ENCODE results near the gene DHX16.

The DHX16 gene

DNA sequence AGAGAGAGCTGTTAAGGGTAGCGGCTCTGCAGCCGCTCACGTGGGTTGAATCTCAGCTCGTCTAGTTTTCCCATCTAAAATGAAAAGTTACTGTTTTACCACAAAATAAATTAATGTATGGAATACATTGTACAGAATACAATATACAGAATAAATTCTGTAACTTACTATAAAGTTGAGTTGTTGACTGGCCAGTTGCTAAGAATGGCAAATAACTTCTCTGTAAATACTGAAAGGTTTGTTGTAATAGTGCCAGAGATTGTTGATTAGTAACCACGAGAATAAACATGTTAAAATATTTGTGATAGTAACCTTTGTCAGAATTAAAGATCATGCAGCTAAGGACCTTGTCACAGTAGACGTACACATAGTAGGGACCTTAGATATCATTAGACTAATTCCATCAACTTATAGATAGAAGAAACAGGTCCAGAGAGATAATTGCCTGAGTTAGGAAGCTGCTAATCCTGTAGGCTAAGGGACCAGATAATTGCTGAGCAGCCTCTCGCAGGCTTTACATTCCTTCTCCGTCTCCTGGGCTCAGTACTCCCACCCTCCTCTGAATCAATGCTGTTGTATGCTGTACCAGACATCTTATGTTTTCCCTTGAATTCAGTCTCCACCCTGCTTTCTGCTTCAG, 18.5 kb upstream of the DHX16 start:
- DNase-seq: no peak

DNA sequence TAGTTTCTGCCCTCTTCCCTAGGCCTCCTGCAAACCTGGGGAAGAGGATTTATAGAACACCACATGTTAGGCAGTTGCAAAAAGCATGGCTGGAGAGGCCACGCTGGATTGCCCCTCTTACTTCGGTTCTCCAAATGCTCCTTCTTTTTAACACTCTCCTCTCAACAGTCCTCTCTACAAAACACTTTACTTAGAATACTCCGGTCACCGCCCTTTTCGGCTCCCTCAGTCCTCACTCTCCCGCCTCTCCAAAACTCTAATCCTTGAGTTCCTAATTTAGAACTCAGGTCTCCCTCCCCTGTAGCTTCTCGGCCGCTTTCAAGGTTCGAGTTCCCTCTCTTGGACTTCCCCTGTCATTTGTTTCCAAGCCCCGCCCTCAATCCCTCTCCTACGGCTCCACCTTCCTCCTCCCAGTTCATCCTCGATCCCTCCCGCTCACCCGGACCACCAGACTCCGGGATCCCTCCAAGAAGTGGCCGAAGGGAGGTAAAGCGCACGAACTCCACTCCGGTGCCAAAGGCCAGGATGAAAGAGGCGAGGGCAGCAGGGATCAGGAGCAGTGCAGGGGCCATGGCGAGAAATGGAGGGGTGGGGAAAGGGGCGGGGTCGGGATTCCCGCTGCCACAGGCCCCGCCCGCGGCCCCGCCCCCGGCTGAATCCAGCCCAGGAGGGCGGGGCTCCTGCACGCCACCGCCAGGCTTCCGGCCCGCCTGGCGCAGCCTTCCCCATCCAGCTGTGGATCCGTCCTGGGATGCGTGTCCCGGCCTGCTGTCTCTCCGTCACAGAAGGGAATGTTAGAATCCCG, 17.8 kb upstream of the DHX16 start, which contains the start of gene NRM:
TSS of gene NRM (minus strand) at position 582 of the 805 bp plus-strand sequence. CDS start at position 572, 10 bp downstream.
- peak; percentile 96 for DNase-seq

DNA sequence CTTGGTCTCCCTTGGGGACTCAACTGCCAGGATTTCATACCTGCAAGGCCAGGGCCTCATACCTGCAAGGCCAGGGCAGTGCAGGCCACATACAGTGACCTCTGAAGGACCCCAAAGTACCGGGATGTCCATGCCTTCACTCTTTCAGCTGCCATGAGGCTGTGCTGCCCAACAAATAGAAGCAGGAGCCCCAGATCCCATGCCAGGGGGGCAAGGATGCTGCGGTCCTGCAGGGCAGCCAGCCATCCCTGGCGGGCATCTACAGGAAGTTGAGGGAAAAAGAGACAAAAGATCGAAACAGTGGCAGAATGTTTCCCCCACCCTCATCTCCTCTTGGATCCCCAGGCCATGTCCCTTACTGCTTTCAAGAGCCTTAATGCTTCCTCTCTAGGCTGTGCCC, 17.2 kb upstream of the DHX16 start:
- no peak for DNase-seq

DNA sequence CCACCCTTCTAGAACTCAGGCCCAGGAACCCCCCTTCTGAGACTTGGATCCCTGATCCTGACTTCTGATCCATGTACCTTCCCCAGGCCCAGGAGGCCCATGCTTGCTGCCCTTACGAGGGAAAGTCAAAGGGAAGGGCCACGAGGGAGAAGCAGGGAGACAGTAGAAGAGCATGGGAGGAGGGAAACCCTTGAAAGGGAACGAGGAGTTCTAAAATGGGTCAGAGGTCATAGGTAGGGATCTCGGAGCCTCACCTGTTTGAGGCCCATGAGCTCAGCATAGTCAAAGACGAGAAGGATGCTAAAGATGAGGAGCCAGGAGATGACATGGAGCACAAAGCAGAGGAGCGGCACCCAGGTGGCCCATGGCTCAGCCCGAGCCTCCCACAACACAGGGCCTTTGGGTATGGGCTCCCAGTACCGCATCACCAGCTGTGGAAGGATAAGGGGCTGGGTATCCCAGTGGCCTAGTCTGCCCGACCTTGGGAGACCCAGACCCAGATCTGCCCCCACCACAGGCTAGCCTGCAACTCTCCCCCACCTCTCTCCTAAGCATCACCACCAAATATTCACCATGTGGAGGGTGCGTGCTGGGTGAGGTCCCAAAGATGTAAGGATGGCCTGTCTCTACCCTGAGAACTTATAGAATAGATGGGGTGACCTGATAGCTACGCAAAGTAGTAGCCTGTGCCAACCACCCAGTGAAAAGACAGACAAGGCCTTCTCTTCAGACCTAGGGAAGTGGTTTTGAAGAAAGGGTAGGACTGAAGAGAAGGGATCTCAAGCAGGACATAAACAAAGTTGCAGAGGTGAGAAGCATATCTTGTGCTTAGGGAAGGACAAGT, 16.4 kb upstream of the DHX16 start:
- DNase-seq: no peak

DNA sequence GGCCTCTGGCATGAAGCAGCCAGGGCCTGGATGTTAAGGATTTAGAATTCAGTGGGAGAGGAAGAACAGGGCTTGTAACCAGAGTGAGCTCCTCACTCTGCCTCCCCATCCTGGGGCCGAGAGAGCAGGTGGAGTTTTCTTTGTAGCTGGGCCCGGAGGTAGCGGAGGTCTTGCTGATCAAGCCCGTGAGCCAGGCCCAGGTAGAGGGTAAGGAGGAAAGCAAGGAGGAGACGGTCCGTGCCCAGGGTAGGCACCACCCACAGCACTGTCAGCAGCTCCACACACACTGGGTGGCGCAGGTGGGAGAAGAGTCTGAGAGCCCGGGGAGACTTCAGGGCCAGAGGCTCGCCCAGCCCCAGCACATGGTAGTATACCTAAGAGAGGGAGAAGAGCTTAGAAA, 15.8 kb upstream of the DHX16 start:
- no peak for DNase-seq

DNA sequence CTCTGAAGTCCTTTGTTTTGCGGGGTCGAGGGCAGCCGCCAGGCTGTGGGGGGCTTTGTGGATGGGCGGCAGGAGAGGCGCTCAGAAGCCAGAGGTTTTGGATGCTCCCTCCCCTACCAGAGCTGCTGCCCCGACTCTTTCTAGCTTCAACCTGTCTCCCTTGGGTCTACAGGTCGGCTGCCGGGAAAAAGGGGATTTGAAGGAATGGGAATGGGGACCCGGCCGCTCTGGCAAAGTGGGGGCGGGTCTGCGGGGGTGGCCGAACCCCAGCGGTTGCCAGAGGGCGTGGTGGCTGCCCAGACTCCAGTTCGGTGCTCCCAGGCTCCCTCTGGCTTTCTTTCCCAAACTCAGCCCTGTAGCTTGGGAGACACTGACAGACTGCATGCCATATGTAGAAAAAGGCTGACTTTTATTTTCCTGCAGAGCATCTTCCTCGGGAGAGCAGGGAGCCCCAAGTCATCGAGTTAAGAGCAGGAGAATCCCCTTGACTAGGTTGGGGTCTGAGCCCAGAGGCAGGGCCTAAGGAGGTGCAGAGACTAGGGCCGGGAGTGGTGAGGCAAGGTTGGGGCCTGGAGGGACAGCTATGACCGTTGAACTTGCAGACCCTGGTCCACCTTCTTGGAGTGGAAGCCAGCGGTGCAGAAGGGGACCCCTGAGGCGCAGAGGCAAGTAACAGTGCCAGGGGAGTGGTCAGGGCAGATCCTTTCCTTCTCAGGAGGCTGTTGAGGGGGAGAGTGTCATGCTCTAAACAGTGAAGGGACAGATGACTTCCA, 15.0 kb upstream of the DHX16 start:
- peak; percentile 61 for DNase-seq

DNA sequence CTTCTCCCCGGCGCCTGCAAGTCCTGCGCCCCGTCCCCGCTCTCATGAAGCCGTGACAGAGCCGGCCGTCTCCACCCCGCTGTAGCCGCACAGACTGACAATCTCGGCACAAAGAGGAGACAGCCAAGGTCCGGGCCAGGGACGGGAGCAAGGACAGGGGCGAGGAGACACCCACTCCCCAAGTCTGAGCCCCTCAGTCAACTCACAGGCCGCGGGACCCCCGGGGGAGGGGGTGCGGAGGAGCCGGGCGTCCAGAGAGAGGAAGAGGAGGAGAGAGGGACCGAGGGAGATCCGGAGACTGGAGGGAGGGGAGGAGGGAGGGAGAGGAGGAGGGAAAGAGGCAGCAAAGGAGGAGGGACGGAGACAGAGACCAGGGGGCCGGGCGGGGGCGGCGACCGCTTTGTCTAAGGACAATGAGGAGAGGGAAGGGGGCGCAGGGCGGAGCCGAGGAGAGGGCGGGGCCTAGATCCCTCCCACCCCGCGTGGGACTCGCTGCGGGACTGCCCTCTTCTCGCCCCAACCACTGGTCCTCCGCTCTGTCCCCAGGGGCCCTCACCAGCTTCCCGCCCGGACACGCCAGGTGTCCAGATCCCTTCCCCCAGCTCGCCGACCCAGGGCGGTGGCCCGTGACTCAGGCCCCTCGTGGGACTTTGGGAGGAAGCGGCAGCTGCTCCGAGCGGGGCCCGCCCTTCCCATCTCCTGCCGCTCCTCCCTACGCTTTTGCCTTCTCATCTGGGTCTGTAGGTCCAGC, 14.3 kb upstream of the DHX16 start:
- DNase-seq: peak; percentile 91

DNA sequence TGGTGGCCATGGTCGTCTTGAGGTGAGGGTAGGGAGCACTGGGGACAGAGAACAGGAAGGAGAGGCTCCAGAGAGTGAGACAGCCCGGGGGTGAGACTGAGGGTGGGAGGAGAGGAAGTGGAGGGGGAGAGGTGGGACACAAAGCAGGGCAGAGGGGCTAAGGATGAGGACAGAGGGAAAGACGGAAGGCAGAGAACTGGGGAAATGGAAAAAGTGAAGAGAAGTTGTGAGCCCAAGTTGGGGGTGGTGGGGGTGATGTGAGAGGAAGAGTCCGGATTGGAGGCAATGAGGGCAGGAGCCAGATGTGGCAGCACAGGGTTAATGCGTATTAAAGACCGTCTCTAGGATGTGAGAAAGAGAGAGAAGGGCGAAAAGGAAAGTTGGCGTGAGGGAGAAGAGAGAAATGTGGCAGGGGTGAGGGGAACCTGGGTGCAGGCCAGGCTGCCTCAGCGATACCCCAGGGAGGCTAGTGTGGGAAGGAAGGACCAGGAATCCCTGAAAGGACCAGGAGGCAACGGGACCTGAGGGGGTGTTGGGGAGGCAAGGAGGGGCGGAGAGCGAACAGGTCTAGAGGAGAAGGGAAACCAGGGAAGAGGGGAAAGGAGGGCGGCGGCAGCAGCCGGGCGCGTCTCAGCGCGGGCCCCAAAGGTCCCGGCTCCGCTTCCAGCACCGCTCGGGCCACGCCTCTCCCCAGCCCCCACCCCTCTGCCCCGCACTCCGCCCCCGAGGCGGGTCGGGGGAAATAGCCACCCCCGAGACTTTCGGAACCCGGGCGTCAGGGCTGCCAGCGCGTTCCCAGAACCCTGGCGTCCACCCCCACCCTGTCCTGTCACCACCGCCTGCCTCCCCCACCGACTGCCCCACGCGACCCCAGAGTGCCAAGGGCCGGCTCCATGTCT, 13.5 kb upstream of the DHX16 start, which contains the start of gene PPP1R18:
TSS of gene PPP1R18 (minus strand) at position 637 of the 899 bp plus-strand sequence. CDS start at position 10, 627 bp downstream.
- peak; percentile 85 for DNase-seq

DNA sequence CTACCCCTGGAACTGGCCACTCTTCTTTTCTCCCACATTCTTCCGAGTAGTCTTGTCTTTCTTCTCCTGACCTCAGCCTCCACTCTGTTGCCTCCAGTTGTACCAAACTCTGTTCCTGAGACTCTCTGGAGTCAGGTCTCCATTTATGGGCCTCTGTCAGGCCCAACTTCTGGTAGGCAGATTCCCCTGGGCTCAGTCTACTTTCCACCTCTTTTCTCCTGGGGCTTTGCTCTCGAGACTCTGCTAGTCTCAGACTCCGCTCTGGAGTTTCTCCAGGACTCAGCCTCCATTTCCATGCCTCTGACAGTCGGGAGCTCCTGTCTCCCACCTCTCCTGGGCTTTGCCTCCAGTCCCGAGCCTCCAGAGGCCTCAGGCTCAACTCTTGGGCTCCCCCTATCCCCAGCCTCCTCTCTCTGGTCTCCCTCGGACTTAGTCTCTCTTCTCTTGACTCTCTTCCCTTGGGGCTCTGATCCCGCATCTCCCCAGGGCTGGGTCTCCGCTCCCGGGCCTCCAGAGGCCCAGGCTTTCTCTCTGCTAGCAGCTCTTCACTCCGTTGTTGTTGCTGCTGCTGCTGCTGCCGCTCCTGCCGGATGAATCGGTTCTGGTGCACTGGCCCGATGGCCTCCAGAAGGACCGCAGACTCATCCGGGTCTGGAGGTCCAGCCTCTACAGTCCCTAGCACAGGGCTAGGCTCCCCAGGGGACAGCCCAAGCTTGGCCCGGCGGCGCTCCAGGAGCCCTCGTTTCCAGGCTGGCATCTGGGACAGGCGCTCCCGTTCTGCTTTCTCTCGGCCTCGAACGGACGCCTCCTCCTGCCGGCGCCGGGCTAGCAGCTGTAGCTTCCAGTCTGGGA, 12.6 kb upstream of the DHX16 start:
- peak; percentile 46 for DNase-seq

DNA sequence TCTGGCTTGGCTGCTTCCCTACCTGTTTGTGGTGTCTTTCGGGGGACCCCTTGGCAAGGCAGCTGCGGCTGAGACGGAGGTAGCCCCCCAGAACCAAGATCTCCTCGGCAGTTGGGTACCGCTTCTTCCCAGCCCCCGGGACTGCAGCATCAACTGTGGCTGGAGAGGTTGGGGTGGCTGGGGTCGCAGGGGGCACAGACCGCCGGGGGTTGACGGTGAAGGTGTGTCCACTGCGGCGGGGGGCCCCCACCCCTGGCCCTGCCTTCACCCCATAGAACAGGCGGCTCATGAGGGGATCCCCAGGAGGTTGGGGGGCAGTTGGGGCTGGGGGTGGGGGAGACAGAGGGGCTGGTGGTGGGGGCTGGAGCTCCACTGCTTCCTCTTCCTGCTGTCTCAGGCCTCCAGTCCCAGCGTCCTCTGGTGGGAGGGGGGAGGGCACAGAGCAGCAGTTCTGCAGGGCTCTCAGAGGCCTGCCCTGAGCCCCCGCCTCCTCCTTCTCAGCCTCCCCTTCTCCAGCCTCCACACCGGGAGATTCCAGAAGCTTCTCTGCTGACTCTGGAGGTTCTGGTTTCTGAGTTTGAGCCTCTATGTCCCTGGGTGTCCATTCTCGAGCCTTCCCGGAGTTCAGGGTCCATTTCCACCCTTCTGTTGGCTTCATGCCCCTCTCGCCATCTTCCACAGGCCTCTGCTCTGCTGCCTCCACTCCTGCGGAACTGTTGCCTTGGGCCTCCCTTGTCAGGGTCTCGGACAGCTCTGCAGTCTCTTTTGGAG, 11.8 kb upstream of the DHX16 start:
- peak; percentile 86 for DNase-seq

DNA sequence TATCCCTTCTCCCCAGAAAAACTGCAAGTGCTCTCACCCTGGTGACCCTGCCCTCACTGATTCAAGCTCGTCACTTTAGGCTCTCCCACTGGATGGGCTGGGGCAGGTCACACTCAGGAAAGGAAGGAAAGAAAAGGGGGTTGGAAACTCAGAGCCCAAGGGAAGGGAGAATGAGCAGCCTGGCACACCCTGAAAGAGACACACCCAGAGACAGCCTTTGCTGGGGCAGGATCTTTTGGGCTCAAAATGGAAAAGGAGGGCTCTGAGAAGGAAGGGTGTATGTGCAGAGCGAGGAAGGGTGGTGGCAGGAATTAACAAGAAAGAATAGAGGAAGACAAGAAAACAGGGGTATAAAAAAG, 11.2 kb upstream of the DHX16 start:
- peak; percentile 59 for DNase-seq

DNA sequence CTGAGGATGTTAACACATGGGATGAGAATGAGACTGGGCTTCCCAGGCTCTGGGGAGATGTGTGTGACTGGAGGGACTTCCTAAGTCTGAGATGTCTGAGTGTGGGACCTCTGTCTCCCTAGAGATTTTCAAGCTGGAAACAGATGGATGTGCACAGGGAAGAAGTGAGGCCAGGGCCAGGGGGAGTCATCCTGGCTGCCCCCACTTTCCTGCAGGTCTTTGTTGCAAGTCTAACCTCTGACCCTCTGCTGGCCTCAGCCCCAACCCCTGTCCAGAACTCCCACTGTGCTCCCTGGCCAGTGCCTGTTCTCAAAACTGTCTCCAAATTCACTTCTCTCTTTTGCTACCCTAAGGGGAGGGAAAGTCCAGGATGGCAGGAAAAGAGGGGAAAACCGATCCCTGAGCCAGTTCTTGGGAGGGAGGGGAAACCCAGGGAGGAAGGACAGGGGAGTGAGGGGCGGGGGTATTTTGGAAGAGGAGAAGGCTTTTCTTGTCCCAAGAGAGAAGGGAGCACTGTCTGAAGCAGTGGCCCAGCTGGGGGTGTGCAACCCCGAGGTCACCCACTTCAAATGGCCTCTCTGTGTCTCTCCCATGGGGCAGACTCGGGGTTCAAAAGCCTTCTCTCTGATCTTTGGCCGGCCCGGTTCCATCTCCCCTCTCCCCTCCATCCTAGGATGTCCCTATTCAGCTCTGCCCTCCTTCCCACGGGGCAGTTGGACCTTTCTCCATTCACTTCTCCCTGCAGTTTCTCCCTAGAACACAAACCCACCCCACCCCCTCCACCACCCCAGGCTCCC, 10.6 kb upstream of the DHX16 start:
- DNase-seq: no peak

DNA sequence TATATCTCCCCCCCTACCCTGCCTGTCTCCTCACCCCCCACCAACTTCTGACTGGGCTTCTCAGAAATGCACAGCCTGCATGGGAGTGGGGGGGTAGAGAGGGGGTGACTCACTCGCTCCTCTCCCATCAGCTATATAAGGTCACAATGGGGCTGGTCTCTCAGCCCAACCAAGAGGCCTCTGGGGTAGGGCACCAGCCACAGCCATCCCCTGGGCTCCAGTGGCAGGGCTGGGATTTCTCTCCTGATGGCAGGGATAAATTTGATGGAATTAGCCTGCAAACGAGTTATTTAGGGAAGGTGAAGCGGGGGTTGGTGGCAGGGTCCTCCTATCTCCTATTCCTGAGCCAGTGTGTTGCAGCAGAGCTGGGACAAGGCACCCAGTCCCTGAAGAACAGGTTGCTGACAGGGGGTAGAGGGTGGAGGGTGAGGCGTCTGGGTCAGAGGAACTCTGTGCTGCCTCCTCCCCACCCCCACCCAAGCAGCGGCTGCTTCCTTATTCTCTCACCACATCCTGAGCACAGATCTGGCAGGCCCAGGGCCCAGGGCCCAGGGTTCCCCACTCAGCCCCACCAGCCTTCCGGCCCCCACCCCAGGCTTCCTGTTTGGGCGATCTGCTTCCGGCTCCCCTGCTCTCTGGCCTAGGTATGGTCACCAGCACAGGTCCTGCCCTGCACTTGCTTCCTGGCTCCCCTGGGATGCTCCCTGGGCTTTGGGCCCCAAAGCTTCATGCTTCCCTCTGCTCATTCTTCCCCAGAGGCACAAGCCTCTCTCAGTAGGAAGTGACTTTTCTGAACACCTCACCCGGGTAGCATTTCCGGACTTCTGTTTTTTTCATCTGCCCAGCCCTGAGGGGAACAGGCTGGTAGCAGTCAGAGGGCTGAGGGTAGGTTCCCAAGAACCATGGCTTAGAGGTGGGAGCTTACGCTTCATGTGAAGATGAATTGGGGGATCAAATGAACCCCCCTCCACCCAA, 9.6 kb upstream of the DHX16 start:
- peak; percentile 97 for DNase-seq

DNA sequence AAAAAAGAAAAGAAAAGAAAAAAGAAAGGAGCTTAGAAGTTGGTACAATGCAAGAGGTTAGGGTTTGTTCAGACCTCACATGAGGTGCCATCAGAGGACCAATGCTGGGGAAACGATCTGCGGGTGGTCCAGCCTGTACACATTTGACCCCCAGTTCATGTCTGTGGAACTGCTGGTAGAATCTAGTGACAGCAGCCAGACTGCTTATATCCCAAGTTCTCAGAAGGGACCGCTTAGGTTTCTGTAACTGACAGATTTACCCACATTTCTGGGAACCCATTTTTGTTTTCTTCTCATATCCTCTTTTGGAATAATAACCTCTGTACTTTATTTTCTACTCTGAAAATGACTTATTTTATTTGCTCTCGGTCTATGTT, 8.9 kb upstream of the DHX16 start:
- no peak for DNase-seq

DNA sequence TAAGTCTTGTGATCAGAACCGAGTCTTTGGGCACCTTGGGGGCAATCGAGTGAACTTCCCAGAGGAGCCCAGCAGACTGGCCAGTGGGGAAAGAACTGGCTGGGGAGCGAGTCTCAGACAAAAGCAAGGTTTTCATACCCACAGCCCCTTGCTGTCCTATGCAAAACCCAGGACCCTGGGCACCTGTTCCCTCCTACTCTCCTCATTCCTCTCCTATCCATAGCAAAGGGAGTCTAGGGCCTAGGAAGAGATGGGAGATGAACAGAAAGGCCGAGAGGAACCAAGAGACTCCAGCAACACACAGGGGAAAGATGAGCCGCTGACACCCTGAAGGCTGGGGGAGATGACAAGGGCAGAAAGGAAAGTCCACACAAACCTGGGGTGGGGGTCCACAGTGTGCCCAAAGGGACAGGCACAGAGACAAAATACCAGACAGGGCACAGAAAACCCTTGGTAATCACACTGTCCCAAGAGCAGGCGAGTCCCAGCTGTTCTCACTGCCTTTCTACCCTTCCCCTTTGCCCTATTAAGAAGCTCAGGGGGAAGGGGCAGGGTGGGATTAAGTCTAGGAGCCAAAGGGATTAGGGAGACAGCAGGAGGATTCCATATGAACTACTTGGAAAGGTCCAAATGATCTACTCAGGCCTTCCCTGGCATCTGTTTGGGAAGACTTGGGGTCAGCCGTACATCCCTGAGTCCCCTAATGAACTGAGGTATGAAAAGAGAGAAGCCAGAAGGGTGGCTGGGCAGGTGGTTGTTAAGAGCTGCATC, 7.1 kb upstream of the DHX16 start:
- DNase-seq: no peak
